ENCODE results near the gene SDK2. TPM values are rescaled to one million over a fixed set of nuclear protein-coding genes. Genes with fewer than 3 reads are reported as not detected.

SDK2 gene
- total and polyA plus RNA-seq, 2 of the 4 experiments (the other 2 are of a cell fraction) = under 0.01 to 0.03 TPM

DNA sequence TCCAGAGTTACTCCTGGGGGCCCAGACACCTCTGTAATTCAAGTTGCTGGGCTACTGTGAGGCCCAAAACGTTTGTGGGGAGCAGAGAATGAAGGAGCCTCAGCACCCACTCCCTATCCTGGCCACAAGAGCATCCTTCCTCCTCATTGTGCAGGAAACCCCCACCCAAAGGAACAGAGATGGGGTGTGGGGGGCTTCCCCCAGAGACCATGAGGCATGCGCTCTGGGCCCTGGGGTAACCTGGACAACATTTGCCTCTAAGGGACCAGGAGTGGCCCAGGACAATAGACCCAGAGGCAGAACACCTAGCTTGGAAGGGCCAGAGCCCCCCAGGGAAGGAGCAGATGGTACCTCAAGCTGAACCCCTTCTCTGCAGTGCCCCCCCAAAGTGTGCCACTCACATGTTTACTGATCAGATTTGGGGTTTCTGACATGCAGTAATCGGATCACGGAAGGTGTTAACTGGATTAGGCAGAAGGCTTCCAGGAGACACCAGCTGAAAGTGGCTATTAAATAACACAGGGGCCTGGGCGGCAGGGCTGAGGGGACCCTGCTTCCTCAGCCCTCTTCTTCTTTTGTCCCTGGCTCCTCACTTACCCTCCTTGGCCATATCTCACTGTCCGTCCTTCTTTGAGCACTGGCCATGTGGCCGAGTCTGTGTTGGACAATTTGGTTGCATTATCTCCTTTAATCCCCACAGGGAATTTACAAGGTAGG, 50.8 kb downstream of the SDK2 start:
- in situ Hi-C loops (cut with MboI; ENCODE audit: low sequenced_read_pairs) = no loop called here

More for the DNA sequence above, 50.8 kb downstream of the SDK2 start:
- no peak overlapping the region for H3K9ac ChIP-seq (ENCODE audit: low read depth, low read length)
- ChIA-PET POLR2A (ENCODE audit: unreplicated experiment) (no interaction called here), CTCF (no interaction called here)
- no peak overlapping the region for H4K8ac ChIP-seq (ENCODE audit: low read depth in 2 of 2, low read length in 2 of 2)
- no peak overlapping the region for H3K4me3 ChIP-seq (ENCODE audit: insufficient read depth, low read depth, low read length)
- WGBS, 2 experiments (ENCODE audit: extremely low coverage in 2 of 2, insufficient read length in 1 of 2) = 100% methylated on average over 1 of the region's 7 CpGs; no CpG with 5 or more reads in 1 of the 2 experiments
- no peaks in the 10 kb centered on the region for H3K27me3 ChIP-seq (ENCODE audit: control insufficient read depth, insufficient read depth, low read length)
- H3K23ac ChIP-seq (ENCODE audit: low read depth, low read length) = no peak overlapping the region
- no peaks in the 10 kb centered on the region for H4K20me1 ChIP-seq (ENCODE audit: insufficient read depth, low read length)
- H3K14ac ChIP-seq (replicated peaks; ENCODE audit: low read depth, low read length) = no peak overlapping the region
- no peak overlapping the region for H2BK15ac ChIP-seq (ENCODE audit: low read depth, low read length)
- no peak overlapping the region for H3K18ac ChIP-seq (ENCODE audit: low read depth, low read length)
- no peaks in the 10 kb centered on the region for H3K4me1 ChIP-seq (ENCODE audit: control insufficient read depth, insufficient read depth, low read length)
- H3K56ac ChIP-seq (ENCODE audit: extremely low read depth, insufficient read depth, low read length) = no peak overlapping the region
- no peak overlapping the region for H4K5ac ChIP-seq (ENCODE audit: low read depth, low read length)
- H3K27ac ChIP-seq (ENCODE audit: insufficient read depth, low read length) = no peak overlapping the region
- no peak overlapping the region for H2AFZ ChIP-seq (replicated peaks; ENCODE audit: low read length, poor library complexity)
- no peak overlapping the region for H2AK9ac ChIP-seq (replicated peaks; ENCODE audit: low read depth, low read length, poor library complexity)
- no peak overlapping the region for H3K4ac ChIP-seq (ENCODE audit: low read depth, low read length)
- TF ChIP-seq RCOR1 (IDR thresholded peaks at IDR 0.05; ENCODE audit: insufficient replicate concordance, low read length) (no peak), MAFK (IDR thresholded peaks at IDR 0.05; ENCODE audit: low read depth, low read length) (no peak), SMC3 (IDR thresholded peaks at IDR 0.05; ENCODE audit: low read depth, low read length) (no peak), RFX5 (IDR thresholded peaks at IDR 0.05; ENCODE audit: low read depth, low read length) (no peak)
- ATAC-seq (ENCODE audit: low read depth) = no peak
- H3K9me3 ChIP-seq (ENCODE audit: control insufficient read depth, insufficient read depth, low read length) = peaks cover 6% of the 10 kb centered on the region
- no peak overlapping the region for H3K4me2 ChIP-seq (ENCODE audit: low read depth, low read length)
- H2BK20ac ChIP-seq (ENCODE audit: low read depth, low read length) = no peak overlapping the region
- no peaks in the 10 kb centered on the region for H3K9me1 ChIP-seq (ENCODE audit: insufficient read depth, low read length)
- intact Hi-C loops (cut with micrococcal nuclease) (no loop called here), dilution Hi-C loops (cut with HindIII; ENCODE audit: low sequenced_read_pairs, unreplicated experiment) (no loop called here)
- DNase-seq = no peak
- H4K91ac ChIP-seq (ENCODE audit: insufficient read depth, low read depth, low read length) = no peak overlapping the region
- H3K79me1 ChIP-seq (ENCODE audit: low read depth in 1 of 2, low read length in 2 of 2) = no peaks in the 10 kb centered on the region
- BruUV-seq (replicated peaks) = no TSS peak
- H2BK120ac ChIP-seq (ENCODE audit: low read depth, low read length) = no peak overlapping the region
- no peak overlapping the region for H2AK5ac ChIP-seq (ENCODE audit: low read depth, low read length)
- H3K36me3 ChIP-seq (ENCODE audit: control insufficient read depth, insufficient read depth, low read length) = no peaks in the 10 kb centered on the region
- H2BK5ac ChIP-seq (ENCODE audit: low read depth, low read length, poor library complexity, severe bottlenecking) = no peak overlapping the region
